Endothelial cell of umbilical vein (primary cell): ENCODE results near the gene PDE8B. TPM values are rescaled to one million over a fixed set of nuclear protein-coding genes. Genes with fewer than 3 reads are reported as not detected.

Experiments used
- BruUV-seq: library from RNA; stranded (reverse); fragments of 400-500 nt; replicated peaks from 2 replicates; lab custom pipeline; 2021; lab: Mats Ljungman, UMichigan
- CTCF ChIA-PET: fragments of 300-600, 350-600 bp; sonication (Branson Sonifier 250); formaldehyde crosslinking; loops from one replicate; lab custom pipeline; 2021; ENCODE audit warnings: antibody characterized with exemption, inconsistent platforms; lab: Charles Lee
- POLR2A ChIA-PET: fragments of 300-600, 350-600 bp; sonication (Branson Sonifier 250); formaldehyde crosslinking; loops from one replicate; lab custom pipeline; 2021; ENCODE audit warnings: antibody characterized with exemption, inconsistent platforms; lab: Charles Lee
- DNase-seq: peaks from one replicate; pipeline ENCODE4 v3.0.0-alpha.2; 2011; ENCODE audit warnings: low read depth, low spot score
- FAIRE-seq: peaks from 2 replicates; lab custom pipeline; 2011; peaks lifted over from hg19 to GRCh38; lab: Jason Lieb, UNC
- H2AFZ ChIP-seq: 2 replicates; pipeline ENCODE4 v1.6.0; 2012; ENCODE audit warnings: low read depth, low read length, control low read depth, inconsistent platforms
- H3K27ac ChIP-seq: 2 replicates; pipeline ENCODE4 v1.5.1; 2011; ENCODE audit warnings: low read depth, mild to moderate bottlenecking, control low read depth, low read length, moderate library complexity; ENCODE audit not compliant: insufficient read depth
- H3K27me3 ChIP-seq, 2 experiments: 2 replicates each; pipeline versions ENCODE4 v1.6.0 to v1.6.1; 2011; ENCODE audit warnings: low read length in 2 of 2, mixed read lengths in 1 of 2; ENCODE audit not compliant: control insufficient read depth in 2 of 2, insufficient read depth in 2 of 2
- H3K36me3 ChIP-seq, 2 experiments: 2 replicates in 1 of 2; 3 replicates in 1 of 2; pipeline ENCODE4 v1.5.1; 2011; ENCODE audit warnings: low read length in 2 of 2, mild to moderate bottlenecking in 1 of 2, moderate library complexity in 1 of 2; ENCODE audit not compliant: control insufficient read depth in 2 of 2, insufficient read depth in 2 of 2; ENCODE audit errors: extremely low read depth in 1 of 2
- H3K4me1 ChIP-seq: 3 replicates; pipeline ENCODE4 v1.5.1; 2011; ENCODE audit warnings: mild to moderate bottlenecking, low read length; ENCODE audit not compliant: control insufficient read depth, insufficient read depth; ENCODE audit errors: extremely low read depth
- H3K4me2 ChIP-seq: 2 replicates; pipeline ENCODE4 v1.6.1; 2011; ENCODE audit warnings: low read length, control low read depth, mixed read lengths; ENCODE audit not compliant: insufficient read depth
- H3K4me3 ChIP-seq, 3 experiments: fragments of 200-600 bp in 1 of 3; sonication (generic), shearing (Covaris generic) in 1 of 3; replicated peaks in 1 of 3; 2 replicates each; pipeline ENCODE4 v1.5.1; 2011 to 2016; ENCODE audit warnings: control low read depth in 3 of 3, low read length in 3 of 3, mild to moderate bottlenecking in 2 of 3, inconsistent platforms in 1 of 3, low read depth in 1 of 3, moderate library complexity in 1 of 3; ENCODE audit not compliant: insufficient read depth in 1 of 3
- H3K79me2 ChIP-seq: 2 replicates; pipeline ENCODE4 v1.6.0; 2012; ENCODE audit warnings: low read length, inconsistent platforms; ENCODE audit not compliant: control insufficient read depth, insufficient read depth
- H3K9ac ChIP-seq: replicated peaks from 2 replicates; pipeline ENCODE3; 2011; ENCODE audit warnings: low read length, control low read depth; ENCODE audit not compliant: insufficient read depth; ENCODE audit errors: extremely low read depth
- H3K9me1 ChIP-seq: replicated peaks from 3 replicates; pipeline ENCODE4 v1.6.0; 2011; ENCODE audit warnings: mild to moderate bottlenecking, low read length; ENCODE audit not compliant: control insufficient read depth, insufficient read depth; ENCODE audit errors: extremely low read depth
- H3K9me3 ChIP-seq: replicated peaks from 2 replicates; pipeline ENCODE4 v1.5.1; 2012; ENCODE audit warnings: low read length, inconsistent platforms; ENCODE audit not compliant: control insufficient read depth, insufficient read depth
- H4K20me1 ChIP-seq: replicated peaks from 2 replicates; pipeline ENCODE3; 2011; ENCODE audit warnings: mild to moderate bottlenecking, low read length; ENCODE audit not compliant: control insufficient read depth, insufficient read depth; ENCODE audit errors: extremely low read depth
- EZH2 ChIP-seq: IDR thresholded peaks from 2 replicates; pipeline ENCODE4 v1.6.1; 2012; ENCODE audit warnings: borderline replicate concordance, low read depth, mild to moderate bottlenecking, moderate library complexity, low read length, inconsistent platforms; ENCODE audit not compliant: severe bottlenecking
- FOS ChIP-seq: IDR thresholded peaks from 2 replicates; pipeline ENCODE4 v1.6.1; 2011; ENCODE audit warnings: mild to moderate bottlenecking, low read length, moderate library complexity, borderline replicate concordance; ENCODE audit not compliant: insufficient read depth
- GATA2 ChIP-seq: IDR thresholded peaks from 2 replicates; pipeline ENCODE4 v1.7.0; 2011; ENCODE audit warnings: low read depth, mild to moderate bottlenecking, moderate library complexity, mixed read lengths, low read length; ENCODE audit not compliant: insufficient read length, insufficient read depth
- JUN ChIP-seq: IDR thresholded peaks from 2 replicates; pipeline ENCODE4 v1.6.1; 2011; ENCODE audit warnings: borderline replicate concordance, low read depth; ENCODE audit not compliant: insufficient read length, insufficient read depth
- MYC ChIP-seq: IDR thresholded peaks from one replicate; pipeline ENCODE4 v1.6.1; 2011; ENCODE audit warnings: mild to moderate bottlenecking, low read depth, low read length
- POLR2A ChIP-seq: IDR thresholded peaks from 2 replicates; pipeline ENCODE4 v1.6.1; 2012; ENCODE audit warnings: low read depth, mild to moderate bottlenecking, control low read depth, low read length
- POLR2AphosphoS5 ChIP-seq: IDR thresholded peaks from 2 replicates; pipeline ENCODE4 v1.6.1; 2012; ENCODE audit warnings: low read depth, mild to moderate bottlenecking, control low read depth, low read length, moderate library complexity; ENCODE audit not compliant: insufficient read depth
- dilution Hi-C: fragments of 300-500 bp; cut with MboI; formaldehyde crosslinking; loops from one replicate; pipeline ENCODE4 v1.15.0; 2019; ENCODE audit warnings: low sequenced_read_pairs; ENCODE audit not compliant: extremely low pct_ligation_motif_present
- intact Hi-C: fragments of 100-400 bp; cut with micrococcal nuclease; formaldehyde crosslinking; loops from one replicate; pipeline ENCODE4 v1.10.0; 2022
- polyA plus RNA-seq, 4 experiments: library from polyadenylated mRNA; depleted of rRNA in 3 of 4; stranded (reverse) in 3 of 4; unstranded in 1 of 4; fragments of >200 nt; gene quantifications; 2 replicates each; pipeline versions ENCODE4 v1.2.1 to v1.2.3, GENCODE V29; 2011 to 2012; ENCODE audit warnings: missing spikeins in 1 of 4
- total RNA-seq: library from RNA; stranded (reverse); gene quantifications from 2 replicates; pipeline ENCODE4 v1.2.3, GENCODE V29; 2021
- TF ChIP-seq, protein P1 (sequence below), 2 donors: IDR thresholded peaks; 1 replicate in 1 of 2; 2 replicates in 1 of 2; pipeline ENCODE4 v1.5.1; 2011; ENCODE audit warnings: low read length in 2 of 2, mild to moderate bottlenecking in 2 of 2, moderate library complexity in 2 of 2, control low read depth in 1 of 2, inconsistent platforms in 1 of 2, low read depth in 1 of 2; ENCODE audit not compliant: insufficient read depth in 1 of 2; ENCODE audit errors: extremely low read depth in 1 of 2
- TF ChIP-seq, protein P2 (sequence below): IDR thresholded peaks from 2 replicates; pipeline ENCODE4 v1.6.1; 2011; ENCODE audit not compliant: insufficient read depth, insufficient read length

PDE8B gene
- total and polyA plus RNA-seq, 2 donors (not counting 3 experiments of a cell fraction or from before 2014, with no cell fraction given): not detected

DNA sequence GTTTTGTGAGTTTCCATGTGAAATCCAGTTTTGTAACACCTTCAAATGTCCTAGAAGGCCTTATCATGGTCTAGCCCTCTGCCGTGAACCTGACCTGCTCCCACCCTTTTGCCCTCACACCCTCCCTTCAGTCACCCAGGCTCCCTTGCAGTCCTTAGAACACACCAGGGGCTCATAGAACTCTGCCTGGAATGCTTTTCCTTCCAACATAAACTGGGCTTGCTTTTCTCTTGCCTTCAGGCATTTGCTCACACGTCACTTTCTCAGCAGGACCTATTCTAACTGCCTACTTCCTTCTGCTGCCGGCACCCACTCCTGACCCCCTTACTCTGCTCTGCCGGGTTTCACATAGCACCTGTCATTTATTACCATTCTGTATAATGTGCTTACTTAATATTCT, 111.9 kb downstream of the PDE8B start:
- ChIA-PET CTCF (no interaction called here), POLR2A (no interaction called here)
- H3K9me3 ChIP-seq: no peaks in the 10 kb centered on the region
- H3K9ac ChIP-seq: no peak overlapping the region
- no peak for FAIRE-seq
- no peak for DNase-seq
- H3K27me3 ChIP-seq: no peaks in the 10 kb centered on the region
- no peak overlapping the region for H3K4me3 ChIP-seq
- no peak overlapping the region for H3K27ac ChIP-seq
- H3K4me2 ChIP-seq: no peak overlapping the region
- dilution Hi-C loops (no loop called here), intact Hi-C loops (no loop called here)
- no peaks in the 10 kb centered on the region for H3K4me1 ChIP-seq
- no peaks in the 10 kb centered on the region for H3K79me2 ChIP-seq
- no peak for TF ChIP-seq POLR2AphosphoS5
- TF ChIP-seq EZH2: no peak
- no peak for TF ChIP-seq JUN
- TF ChIP-seq GATA2: no peak
- H4K20me1 ChIP-seq: no peaks in the 10 kb centered on the region
- H3K9me1 ChIP-seq: no peaks in the 10 kb centered on the region
- BruUV-seq: no TSS peak
- H3K36me3 ChIP-seq: no peaks in the 10 kb centered on the region
- no peak overlapping the region for H2AFZ ChIP-seq

DNA sequence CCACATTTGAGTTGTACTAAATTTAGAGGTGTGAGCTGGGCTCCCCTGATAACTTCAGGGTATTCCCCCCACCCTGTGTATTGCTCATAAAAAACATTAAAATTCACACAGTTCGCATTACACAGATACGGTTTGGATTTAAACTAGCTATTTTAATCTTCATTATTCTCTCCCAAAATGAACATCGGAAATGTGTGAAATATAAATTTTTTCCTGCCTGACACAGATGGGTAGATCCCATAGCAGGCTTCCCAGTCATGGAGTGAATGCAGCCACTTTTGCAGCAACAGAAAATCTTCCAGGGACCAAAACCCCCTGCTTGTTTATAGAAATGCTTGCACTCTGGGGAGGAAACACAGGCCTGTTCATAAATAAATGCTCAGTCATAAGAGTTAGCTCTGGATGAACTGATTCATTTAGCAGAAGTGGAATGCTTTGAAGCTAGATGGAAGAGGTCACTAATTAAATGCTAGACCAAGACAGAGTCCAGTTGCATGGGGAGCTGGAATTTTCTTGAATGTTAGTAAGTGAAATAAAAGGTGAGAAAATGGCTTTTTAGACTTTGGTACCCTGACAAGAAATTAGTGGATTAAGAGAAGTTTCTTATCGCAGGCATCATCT, 115.6 kb downstream of the PDE8B start:
- DNase-seq (no peak), FAIRE-seq (no peak)
- dilution Hi-C loops (no loop called here), intact Hi-C loops (no loop called here)
- Histone ChIP-seq H3K4me2 (no peak overlapping the region), H3K9ac (no peak overlapping the region), H3K27me3 (peaks cover 0 to 2% of the 10 kb centered on the region in 2 experiments), H3K36me3 (no peaks in the 10 kb centered on the region), H3K27ac (no peak overlapping the region), H4K20me1 (no peaks in the 10 kb centered on the region), H3K9me3 (no peaks in the 10 kb centered on the region), H3K4me3 (no peak overlapping the region), H3K4me1 (no peaks in the 10 kb centered on the region), H3K79me2 (no peaks in the 10 kb centered on the region), H2AFZ (no peak overlapping the region), H3K9me1 (no peaks in the 10 kb centered on the region)
- CTCF ChIA-PET: interaction anchor here (1.3 to 3.0 kb wide), 2 partner anchors 9 to 12 kb away, joined by 3 to 6 read pairs; no protein-coding TSS in a partner anchor
- TF ChIP-seq, protein P1, sequence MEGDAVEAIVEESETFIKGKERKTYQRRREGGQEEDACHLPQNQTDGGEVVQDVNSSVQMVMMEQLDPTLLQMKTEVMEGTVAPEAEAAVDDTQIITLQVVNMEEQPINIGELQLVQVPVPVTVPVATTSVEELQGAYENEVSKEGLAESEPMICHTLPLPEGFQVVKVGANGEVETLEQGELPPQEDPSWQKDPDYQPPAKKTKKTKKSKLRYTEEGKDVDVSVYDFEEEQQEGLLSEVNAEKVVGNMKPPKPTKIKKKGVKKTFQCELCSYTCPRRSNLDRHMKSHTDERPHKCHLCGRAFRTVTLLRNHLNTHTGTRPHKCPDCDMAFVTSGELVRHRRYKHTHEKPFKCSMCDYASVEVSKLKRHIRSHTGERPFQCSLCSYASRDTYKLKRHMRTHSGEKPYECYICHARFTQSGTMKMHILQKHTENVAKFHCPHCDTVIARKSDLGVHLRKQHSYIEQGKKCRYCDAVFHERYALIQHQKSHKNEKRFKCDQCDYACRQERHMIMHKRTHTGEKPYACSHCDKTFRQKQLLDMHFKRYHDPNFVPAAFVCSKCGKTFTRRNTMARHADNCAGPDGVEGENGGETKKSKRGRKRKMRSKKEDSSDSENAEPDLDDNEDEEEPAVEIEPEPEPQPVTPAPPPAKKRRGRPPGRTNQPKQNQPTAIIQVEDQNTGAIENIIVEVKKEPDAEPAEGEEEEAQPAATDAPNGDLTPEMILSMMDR (IDR thresholded peaks at IDR 0.05; ENCODE audit: extremely low read depth in 1 of 2, insufficient read depth in 1 of 2, low read depth in 1 of 2, low read length in 2 of 2): no peak
- no peak for TF ChIP-seq POLR2A
- no peak for TF ChIP-seq JUN
- TF ChIP-seq EZH2: no peak
- TF ChIP-seq FOS: no peak
- no peak for TF ChIP-seq GATA2
- TF ChIP-seq, protein P2, sequence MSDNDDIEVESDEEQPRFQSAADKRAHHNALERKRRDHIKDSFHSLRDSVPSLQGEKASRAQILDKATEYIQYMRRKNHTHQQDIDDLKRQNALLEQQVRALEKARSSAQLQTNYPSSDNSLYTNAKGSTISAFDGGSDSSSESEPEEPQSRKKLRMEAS: no peak
- TF ChIP-seq MYC: no peak
- TF ChIP-seq POLR2AphosphoS5: no peak
- POLR2A ChIA-PET: no interaction called here
- no TSS peak for BruUV-seq
